ENCODE results near the gene ZNF292. TPM values are rescaled to one million over a fixed set of nuclear protein-coding genes. Genes with fewer than 3 reads are reported as not detected.

Gene ZNF292
- total and polyA plus RNA-seq, 8 donors, result 1.9 to 106 (median 21.1) TPM

- Histone ChIP-seq H3K27me3 (no peaks in the 10 kb centered on the region), H3K9me3 (no peaks in the 10 kb centered on the region), H3K27ac (no peak overlapping the region), H3K36me3 (peaks cover 0 to 4% (median 0%) of the 10 kb centered on the region in 4 donors), H3K4me1 (peaks cover 23 to 91% (median 54%) of the 10 kb centered on the region in 4 donors), H3K4me3 (no peak overlapping the region)
- TF ChIP-seq CTCF (IDR thresholded peaks at IDR 0.05) (no peak), POLR2AphosphoS5 (IDR thresholded peaks at IDR 0.05) (no peak), EP300 (IDR thresholded peaks at IDR 0.05) (no peak)
- no peak for DNase-seq
- intact Hi-C loops (cut with DNase I; ENCODE audit: low total_unique reads), result no loop called here
- 49 to 69% (median 61%) methylated on average over 2 of the region's 2 CpGs for WGBS, 5 donors
These were observed 16.7 kb downstream of the ZNF292 start for GRCh38 chr6:87171938-87172633.

DNA sequence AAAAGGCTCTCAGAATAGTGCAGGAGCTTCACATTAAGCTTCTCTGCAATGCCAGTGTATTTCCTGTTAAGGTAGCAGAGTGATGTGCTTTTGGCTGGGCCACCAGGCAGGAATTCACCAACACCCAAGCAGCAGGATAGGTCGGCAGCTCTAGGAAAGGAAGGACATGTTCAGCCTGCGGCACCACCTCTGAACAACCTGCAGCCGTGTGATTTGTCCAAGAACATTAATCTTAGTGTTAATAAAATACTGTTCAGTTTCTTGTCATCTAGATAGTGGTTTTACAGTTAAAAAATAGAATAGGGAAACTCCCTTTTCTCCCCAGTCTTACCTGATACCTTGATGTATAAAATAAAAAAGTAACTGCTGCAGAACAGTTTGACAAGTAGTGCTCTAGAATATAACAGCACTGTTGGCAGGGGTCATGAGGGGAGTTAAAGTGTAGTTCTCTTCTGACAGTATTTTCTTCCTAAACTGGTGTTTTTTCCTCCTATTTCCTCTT is 18.8 kb downstream of the ZNF292 start:
- H3K27ac ChIP-seq, result no peak overlapping the region
- intact Hi-C loops (cut with DNase I; ENCODE audit: low total_unique reads), result no loop called here
- H3K36me3 ChIP-seq, result peaks cover 0 to 4% (median 0%) of the 10 kb centered on the region in 4 donors
- H3K27me3 ChIP-seq, result no peaks in the 10 kb centered on the region
- H3K9me3 ChIP-seq, result no peaks in the 10 kb centered on the region
- WGBS, 5 donors, result 20 to 37% (median 30%) methylated on average over 3 of the region's 3 CpGs
- peak in 1 of 2 donors; percentile 34 for DNase-seq
- H3K4me1 ChIP-seq, result peaks cover 23 to 74% (median 48%) of the 10 kb centered on the region in 4 donors
- TF ChIP-seq EP300 (IDR thresholded peaks at IDR 0.05) (no peak), CTCF (IDR thresholded peaks at IDR 0.05) (no peak), POLR2AphosphoS5 (IDR thresholded peaks at IDR 0.05) (peak in 1 of 3 donors; percentile 31)
- no peak overlapping the region for H3K4me3 ChIP-seq

GRCh38 chr6:87176493-87176892 is 21.1 kb downstream of the ZNF292 start:
- Histone ChIP-seq H3K4me1 (peaks cover 21 to 70% (median 44%) of the 10 kb centered on the region in 4 donors), H3K9me3 (no peaks in the 10 kb centered on the region), H3K27ac (no peak overlapping the region), H3K36me3 (peaks cover 0 to 14% (median 3%) of the 10 kb centered on the region in 4 donors), H3K4me3 (no peak overlapping the region), H3K27me3 (no peaks in the 10 kb centered on the region)
- DNase-seq, result no peak
- 96 to 99% (median 96%) methylated on average over 2 of the region's 2 CpGs for WGBS, 5 donors
- TF ChIP-seq EP300 (IDR thresholded peaks at IDR 0.05), result no peak
- no peak for TF ChIP-seq POLR2A (IDR thresholded peaks at IDR 0.05)
- TF ChIP-seq CTCF (IDR thresholded peaks at IDR 0.05), result no peak
- no peak for TF ChIP-seq POLR2AphosphoS5 (IDR thresholded peaks at IDR 0.05)
- intact Hi-C loops (cut with DNase I; ENCODE audit: low total_unique reads), result no loop called here

GRCh38 chr6:87180105-87180728 is 24.9 kb downstream of the ZNF292 start:
- intact Hi-C loops (cut with DNase I; ENCODE audit: low total_unique reads), result no loop called here
- no peaks in the 10 kb centered on the region for H3K27me3 ChIP-seq
- H3K27ac ChIP-seq, result no peak overlapping the region
- H3K9me3 ChIP-seq, result no peaks in the 10 kb centered on the region
- TF ChIP-seq POLR2AphosphoS5 (IDR thresholded peaks at IDR 0.05) (no peak), EP300 (IDR thresholded peaks at IDR 0.05) (no peak), POLR2A (IDR thresholded peaks at IDR 0.05) (no peak), CTCF (IDR thresholded peaks at IDR 0.05) (no peak)
- 86 to 95% (median 91%) methylated on average over 7 of the region's 7 CpGs for WGBS, 5 donors
- H3K4me1 ChIP-seq, result peaks cover 0 to 41% (median 15%) of the 10 kb centered on the region in 4 donors
- DNase-seq, result no peak
- H3K36me3 ChIP-seq, result peaks cover 0 to 14% (median 5%) of the 10 kb centered on the region in 4 donors
- no peak overlapping the region for H3K4me3 ChIP-seq

Measured in stomach (tissue), 9 donors.